ENCODE results near the gene RASA3. TPM values are rescaled to one million over a fixed set of nuclear protein-coding genes. Genes with fewer than 3 reads are reported as not detected.
"Not testable (repeated sequence)": the region's sequence is repeated elsewhere in the genome, so short reads cannot be mapped to it uniquely, and the experiment has no call there.

Gene RASA3
- total RNA-seq, 1 donor from 2014 or later: 30.7 TPM

DNA sequence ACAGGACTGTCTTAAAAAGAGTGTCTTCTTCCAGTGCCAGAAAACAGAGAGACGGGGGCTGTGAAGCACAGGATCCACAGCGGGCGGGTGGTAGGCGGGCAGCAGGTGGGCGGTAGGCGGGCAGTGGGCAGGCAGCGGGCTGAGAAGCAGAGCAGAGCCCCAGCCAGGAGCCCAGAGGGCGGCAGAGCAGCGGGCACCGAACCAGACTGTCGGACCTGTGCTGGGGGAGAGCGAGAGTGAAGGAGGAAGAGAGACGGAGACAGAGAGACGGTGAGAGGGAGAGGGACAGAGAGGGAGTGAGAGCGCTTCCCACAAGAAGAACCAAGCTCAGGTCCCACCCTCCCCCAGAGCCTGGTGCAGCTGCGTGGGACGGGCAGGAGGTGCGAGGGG, 30.3 kb downstream of the RASA3 start:
- no peak for DNase-seq (ENCODE audit: low read depth in 2 of 2)

- DNase-seq (ENCODE audit: low read depth in 2 of 2): no peak
These were observed 30.9 kb downstream of the RASA3 start for GRCh38 chr13:114101358-114102130.

DNA sequence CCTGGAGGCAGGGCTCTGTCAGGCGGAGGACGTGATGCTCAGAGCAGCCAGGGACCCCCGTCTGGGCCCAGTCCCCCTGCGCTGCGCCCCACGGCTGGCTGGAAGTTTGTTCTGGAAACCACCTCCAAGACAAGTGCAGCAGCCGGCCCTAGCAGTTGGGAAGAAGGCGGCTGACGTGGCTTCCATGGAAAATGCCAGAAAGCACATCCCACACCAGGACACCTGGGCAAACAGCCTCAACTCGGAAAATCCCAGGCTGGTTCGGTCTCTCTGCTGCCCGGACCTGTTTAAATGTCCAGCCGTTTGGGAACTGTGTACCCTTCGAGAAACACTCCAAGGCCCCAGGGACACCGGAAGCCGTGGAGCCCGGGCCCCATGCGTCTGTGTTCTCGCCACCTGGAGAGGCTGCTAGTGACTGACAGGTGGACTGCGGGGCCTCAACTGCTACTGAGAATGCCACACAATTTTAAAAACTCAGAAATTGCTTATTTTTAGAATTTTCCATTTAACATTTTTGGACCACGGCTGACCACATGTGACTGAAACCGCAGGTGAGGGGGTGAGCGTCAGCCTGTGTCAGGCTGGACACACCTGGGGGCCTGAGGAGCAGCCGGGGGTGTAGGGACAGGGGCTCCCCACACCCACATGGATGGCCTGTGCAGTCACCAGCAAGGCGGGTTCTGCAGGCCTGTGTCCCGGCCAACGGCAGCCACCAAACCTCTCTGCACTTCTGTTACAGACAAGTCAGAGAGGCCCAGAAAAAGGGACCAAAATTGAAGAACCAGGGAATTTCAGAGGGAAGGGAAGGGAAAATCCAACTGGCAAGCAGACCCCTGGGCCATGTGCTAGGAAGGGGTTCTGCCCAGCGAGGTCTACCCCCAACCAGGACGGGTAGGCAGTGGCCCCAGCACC, 31.7 kb downstream of the RASA3 start:
- DNase-seq (ENCODE audit: low read depth in 2 of 2): no peak

GRCh38 chr13:114099918-114100445, 32.4 kb downstream of the RASA3 start:
- no peak for DNase-seq (ENCODE audit: low read depth in 2 of 2)

DNA sequence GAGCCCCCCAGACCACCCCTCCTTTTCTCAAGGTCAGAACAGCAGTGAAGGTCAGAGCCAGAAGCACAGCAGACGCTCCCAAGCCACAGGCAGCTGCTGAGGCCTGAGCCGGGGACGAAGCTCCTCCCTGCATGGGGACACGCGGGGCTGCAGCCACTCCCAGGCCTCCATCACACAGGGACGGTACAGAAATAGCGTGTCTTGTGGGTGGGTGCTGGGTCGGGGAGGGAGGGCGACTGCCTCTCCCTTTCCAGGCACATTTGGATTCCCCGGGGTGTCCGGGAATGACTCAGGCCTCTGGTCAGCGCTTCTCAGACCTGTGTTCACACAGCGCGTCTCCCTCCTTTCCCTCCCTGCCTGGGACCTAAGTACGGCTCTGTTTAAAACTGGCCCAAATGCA, 33.2 kb downstream of the RASA3 start:
- DNase-seq (ENCODE audit: low read depth in 2 of 2): no peak

GRCh38 chr13:114098689-114099056, 33.8 kb downstream of the RASA3 start:
- DNase-seq (ENCODE audit: low read depth in 2 of 2): not testable (repeated sequence)

DNA sequence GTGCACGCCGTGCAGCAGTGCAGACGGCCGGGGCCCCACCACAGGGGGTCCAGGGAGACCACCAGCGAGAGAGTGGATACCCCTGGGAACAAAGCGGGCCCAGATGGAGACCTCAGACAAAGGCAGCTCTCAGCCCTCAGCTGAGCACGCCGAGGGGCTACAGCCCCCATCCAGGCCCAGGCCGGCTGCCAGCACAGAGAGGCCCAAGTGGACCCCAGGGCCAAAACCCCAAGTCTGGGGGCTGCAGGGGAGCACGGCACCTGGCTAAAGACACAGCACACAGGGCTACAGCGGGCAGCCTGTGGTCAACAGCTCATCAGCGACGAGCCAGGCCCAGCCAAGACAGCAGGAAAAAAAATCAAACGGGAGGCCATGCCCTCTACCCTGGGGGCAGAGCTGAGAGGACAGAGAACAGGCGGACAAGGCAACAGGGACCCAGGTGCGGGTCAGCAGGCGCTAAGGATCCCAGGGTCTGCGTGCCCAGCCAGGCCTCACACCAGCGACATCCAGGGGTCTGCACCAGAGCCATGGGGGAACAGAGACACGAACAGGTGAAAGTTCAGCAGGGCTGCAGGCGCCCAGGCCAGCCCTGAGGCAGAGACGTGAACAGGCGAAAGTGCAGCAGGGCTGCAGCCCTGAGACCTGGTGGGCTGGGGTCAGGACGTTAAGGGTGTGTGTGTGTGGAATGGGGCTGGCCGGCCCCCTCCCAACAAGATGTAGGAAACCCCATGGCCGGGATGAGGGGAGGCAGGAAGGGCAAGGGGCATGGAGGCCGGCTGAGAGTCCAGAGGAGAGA, 34.3 kb downstream of the RASA3 start:
- no peak for DNase-seq (ENCODE audit: low read depth in 2 of 2)

DNA sequence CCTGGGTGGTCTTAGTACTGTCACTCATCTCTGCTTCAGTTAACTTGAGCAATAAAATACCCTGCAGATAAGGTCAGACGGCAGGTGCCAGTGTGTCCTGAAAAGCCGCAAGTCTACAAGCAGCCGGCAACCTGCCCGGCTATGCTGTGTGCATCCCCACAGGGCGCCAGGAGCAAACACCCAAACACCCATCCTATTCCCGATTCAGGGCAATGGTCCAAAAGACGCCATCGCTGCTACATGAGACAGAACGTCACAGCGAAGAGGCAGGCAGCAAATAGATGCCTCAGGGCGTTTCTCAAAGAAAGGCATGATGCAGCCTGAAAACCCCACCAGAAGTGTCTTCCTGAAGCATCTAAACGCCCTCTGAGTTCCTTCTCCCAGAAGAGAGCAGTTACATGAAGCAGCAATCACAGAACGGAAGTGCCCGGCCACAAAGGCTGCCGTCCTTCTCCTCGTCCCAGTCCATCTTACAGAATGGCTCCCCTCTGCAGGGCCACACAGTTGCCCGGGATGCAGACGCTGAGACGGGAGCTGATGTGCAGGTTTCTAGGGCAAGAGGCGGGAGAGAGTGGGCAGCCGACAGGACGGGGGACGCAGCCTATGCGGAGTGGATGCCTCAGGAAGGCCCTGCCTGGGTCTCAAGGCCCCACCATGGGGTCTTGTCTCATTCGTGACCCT, 35.1 kb downstream of the RASA3 start:
- DNase-seq (ENCODE audit: low read depth in 2 of 2): no peak

GRCh38 chr13:114096811-114097211, 35.6 kb downstream of the RASA3 start:
- DNase-seq (ENCODE audit: low read depth in 2 of 2): no peak

- DNase-seq (ENCODE audit: low read depth in 2 of 2): no peak
These were observed 36.4 kb downstream of the RASA3 start for GRCh38 chr13:114096031-114096485.

DNA sequence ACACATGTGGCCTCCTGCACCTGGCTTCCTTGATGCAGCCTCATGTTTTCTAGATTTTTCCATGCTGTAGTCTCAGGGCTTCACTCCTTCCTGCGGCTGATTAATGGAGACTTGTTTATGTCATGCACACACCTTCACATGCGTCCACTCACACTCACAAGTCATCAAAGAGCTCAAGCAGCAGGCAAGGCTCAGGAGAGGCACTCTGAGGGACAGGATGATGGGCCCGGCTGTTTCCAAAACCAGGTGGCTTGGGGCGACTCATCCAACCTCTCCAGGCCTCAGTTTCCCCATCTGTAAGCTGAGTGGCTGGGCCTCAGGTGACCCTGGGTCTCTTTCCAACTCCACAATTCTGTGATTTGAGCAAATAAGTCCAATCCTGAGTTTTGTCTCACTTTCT, 36.9 kb downstream of the RASA3 start:
- no peak for DNase-seq (ENCODE audit: low read depth in 2 of 2)

DNA sequence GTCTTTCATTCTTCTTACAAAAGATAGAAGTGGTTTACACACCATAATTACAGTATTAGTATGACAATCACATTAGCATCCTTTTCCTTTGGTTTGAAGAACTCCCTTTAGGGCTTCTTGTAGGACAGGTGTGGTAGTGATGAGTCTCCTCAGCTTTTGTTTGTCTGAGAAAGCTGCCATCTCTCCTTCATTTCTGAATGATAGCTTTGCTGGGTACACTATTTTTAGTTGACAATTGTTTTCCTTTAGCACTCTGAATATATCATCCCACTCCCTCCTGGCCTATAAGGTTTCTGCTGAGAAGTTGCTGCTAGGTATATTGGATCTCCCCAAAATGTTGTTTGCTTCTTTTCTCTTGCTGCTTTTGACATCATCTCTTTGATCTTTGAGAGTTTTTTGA, 39.3 kb downstream of the RASA3 start:
- DNase-seq (ENCODE audit: low read depth in 2 of 2): no peak

GRCh38 chr13:114092468-114092867, 40.0 kb downstream of the RASA3 start:
- no peak for DNase-seq (ENCODE audit: low read depth in 2 of 2)

- no peak for DNase-seq (ENCODE audit: low read depth in 2 of 2)
These were observed 41.9 kb downstream of the RASA3 start for GRCh38 chr13:114090476-114090875.

DNA sequence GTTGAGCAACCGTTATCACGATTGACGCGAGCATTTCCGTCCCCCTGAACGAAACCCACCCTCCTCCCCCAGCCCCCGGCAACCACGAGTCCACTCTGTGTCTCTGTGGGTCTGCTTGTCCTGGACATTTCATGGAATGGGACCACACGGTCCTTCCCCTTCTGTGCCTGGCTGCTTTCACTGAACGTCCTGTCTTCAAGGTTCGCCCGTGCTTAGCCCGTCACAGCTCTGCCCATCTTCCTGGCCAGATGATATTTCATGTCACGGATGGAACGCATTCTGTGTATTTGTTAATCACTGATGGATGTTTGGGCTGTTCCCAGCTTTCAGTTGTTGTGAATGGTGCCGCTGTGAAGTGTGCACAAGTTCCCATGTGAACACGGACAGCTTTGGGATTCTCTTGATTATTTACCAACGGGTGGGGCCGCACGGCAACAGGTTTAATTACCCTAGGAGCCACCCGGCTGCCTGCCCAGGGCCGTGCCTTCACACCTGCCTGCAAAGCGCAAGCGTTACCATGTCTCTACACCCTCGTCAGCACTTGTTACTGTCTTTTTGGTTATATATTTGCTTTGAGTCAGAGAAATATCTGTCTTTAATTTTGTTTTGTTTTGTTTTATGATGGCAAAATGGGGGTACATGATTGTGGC, 42.5 kb downstream of the RASA3 start:
- DNase-seq (ENCODE audit: low read depth in 2 of 2): no peak

GRCh38 chr13:114089341-114089740, 43.1 kb downstream of the RASA3 start:
- no peak for DNase-seq (ENCODE audit: low read depth in 2 of 2)

DNA sequence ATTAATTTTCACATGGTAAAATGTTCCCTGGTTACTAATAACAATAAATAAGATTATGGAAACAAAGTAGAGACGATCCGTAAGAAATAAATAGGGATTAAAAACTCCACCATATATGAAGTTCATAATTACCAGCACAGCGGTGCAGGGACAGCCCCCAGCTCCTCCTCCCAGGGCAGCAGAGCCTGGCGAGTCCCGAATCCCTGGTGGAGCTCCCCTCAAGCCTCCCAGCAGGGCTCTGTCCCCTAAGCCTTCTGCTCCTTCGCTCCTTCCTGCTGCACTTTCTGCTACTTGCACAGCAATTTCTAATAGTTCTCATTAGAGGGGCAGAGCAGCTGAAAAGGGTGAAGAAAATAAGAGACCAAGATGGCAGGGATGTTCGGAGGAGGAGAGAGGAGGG, 43.6 kb downstream of the RASA3 start:
- no peak for DNase-seq (ENCODE audit: low read depth in 2 of 2)

DNA sequence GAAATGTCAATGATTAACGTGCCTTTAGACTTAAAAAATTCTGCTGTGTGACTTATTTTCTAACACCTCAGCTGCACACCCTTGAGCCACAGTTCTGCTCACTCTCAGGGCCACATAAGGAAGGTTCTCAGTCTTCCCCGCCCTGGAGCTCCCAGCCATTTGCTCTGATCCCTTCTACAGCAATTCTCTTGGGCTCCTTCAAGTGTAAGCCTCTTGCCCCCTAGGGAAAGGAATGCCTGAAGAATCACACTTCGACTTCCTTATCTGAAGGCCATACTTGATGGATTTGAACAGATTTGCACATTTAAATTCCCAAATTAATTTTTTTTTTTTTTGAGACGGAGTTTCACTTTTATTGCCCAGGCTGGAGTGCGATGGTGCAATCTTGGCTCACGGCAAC, 44.2 kb downstream of the RASA3 start:
- DNase-seq (ENCODE audit: low read depth in 2 of 2): no peak

GRCh38 chr13:114087430-114087829, 45.0 kb downstream of the RASA3 start:
- DNase-seq (ENCODE audit: low read depth in 2 of 2): no peak

DNA sequence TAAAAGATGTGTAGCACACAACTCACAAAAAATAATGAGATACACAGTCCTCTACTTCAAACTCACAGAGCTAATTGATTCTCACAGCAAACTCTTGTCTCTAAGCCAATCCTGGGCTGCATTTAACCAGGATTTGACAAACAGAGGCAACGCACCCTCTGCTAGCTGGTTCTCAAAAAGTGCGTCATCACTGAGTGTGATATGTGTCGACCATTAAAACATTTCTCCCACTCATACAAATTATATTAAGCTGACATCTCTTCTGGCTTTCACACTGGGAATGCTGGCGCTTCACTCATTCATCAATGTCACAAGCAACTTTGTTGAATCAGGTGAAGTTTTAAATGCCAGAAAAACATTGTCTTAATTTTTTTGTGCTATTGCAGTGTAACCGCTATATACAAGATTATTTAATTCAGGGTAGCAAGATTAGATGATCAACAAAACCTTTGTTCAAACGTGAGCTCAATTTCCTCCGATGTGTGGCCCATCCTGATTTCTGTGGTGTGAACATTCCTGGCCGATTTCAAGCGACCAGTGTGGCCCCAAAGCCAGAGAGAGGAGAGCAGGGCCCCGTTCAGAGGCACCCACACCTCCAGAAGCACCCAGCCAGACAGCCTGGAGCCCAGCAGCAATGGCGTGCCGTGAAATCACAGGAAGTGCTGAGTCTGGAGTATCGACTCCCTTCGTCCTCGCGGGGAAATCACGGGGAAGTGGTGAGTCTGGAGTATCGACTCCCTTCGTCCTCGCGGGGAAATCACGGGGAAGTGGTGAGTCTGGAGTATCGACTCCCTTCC, 49.4 kb downstream of the RASA3 start:
- DNase-seq (ENCODE audit: low read depth in 2 of 2): no peak
